Activated CD8-positive, alpha-beta memory T cell treated with anti-CD3 and anti-CD28 coated beads for 36 hours (primary cell): Measurements from ENCODE around the gene POTEC. TPM values are rescaled to one million over a fixed set of nuclear protein-coding genes. Genes with fewer than 3 reads are reported as not detected.
"Not testable (repeated sequence)": the region's sequence is repeated elsewhere in the genome, so short reads cannot be mapped to it uniquely, and the experiment has no call there.

Experiments used
- CTCF ChIA-PET: fragments of 350-600 bp; sonication (Branson Sonifier 250); formaldehyde crosslinking; loops from one replicate; lab custom pipeline; 2021; ENCODE audit warnings: antibody characterized with exemption; lab: Charles Lee
- POLR2A ChIA-PET: fragments of 350-600 bp; sonication (Branson Sonifier 250); formaldehyde crosslinking; loops from one replicate; lab custom pipeline; 2021; ENCODE audit warnings: antibody characterized with exemption; lab: Charles Lee
- total RNA-seq, 2 experiments: library from RNA; stranded (reverse); gene quantifications; one replicate each; pipeline ENCODE4 v1.2.3, GENCODE V29; 2021

POTEC gene
- not detected for total RNA-seq

DNA sequence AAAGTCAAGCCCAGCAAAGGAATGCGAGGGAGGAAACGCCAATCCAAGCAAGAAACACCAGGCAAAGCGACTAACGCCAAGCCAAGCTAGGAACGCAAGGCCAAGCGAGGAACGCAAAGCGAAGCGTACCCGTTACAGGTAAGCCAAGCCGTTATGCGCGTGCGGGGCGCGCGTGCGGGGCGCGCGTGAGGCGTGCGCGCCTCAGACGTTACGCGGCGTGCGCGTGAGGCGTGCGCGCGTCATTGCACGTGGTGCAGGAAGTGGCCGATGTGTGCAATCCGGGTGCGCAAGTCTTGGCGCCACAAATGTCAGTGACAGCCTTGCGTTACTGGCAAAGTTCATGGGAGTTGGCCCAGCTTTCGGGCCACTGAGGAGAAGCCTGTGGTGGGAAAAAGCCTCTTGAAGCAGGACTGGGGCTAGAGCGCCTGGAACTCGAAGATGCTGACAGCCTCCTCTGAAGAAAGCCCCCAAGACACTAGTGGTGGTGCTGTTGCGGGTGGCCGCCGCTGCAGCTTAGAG, at the start of gene POTEC:
Gene POTEC (minus strand): TSS at position 155 of the 519 bp plus-strand sequence. CDS start 454 bp downstream, outside the sequence.
- POLR2A ChIA-PET, CTCF ChIA-PET: not testable (repeated sequence)

DNA sequence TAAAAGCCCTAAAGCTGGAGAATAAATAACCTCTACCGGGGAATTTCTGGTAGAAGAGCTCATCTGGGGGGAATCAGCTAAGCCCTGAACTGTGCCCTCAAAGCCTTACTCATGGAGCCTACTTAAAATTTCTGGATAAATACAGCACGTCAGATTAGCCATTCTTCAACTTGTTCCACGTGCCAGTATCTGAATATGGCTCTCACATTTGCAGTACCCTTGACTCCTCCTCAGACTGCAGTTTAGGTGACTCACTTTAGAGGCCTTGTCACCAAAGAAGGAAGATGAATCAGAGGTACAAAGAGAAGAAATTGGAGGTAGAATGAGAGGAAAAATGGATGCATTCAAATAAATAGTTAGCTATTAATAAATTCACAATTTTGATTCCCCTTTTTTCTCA, 34.6 kb upstream of the POTEC start:
- ChIA-PET CTCF (no interaction called here), POLR2A (no interaction called here)

DNA sequence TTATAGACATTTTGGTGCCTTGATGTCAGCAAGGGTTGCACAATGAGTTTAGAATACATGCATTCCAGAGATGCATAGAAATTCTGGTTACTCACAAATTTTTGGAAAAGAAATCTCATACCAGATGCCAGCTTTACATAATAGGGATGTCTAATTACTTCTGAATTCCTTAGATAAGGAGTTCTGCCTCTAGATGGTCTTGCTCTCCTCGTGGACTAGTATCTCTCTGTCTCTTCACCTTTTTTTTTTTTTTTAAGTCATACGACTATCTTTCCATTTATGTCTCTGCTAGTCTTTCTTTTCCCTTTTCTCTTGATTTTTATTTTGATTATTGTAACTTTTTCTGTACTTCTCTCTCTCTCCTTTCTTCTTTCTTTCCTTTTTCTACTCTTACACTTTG, 16.1 kb upstream of the POTEC start:
- POLR2A ChIA-PET, CTCF ChIA-PET: not testable (repeated sequence)

GRCh38 chr18:14531659-14532058, 11.7 kb downstream of the POTEC start:
- CTCF ChIA-PET, POLR2A ChIA-PET: not testable (repeated sequence)

- CTCF ChIA-PET, POLR2A ChIA-PET: not testable (repeated sequence)
Measured at GRCh38 chr18:14510707-14511106, 32.7 kb downstream of the POTEC start.

DNA sequence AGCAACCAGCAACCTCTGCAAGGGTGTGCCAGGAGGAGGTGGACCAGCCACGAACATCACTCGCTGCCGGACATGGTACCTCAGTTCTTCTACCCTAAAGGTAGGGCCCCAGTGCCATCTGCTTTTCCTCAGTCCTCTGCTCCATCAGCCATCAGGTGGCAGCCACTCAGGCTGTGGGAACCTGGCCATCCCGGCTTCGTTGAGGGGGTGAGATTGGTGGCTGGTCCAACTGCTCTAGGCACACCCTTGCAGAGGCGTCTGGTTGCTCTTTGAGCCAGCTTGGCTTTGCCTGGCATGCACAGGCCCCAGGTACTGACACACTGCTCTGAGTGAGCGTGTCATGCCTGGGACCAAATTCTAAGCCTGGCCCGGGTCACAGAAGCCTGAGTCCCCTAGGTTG, 39.7 kb downstream of the POTEC start:
- CTCF ChIA-PET, POLR2A ChIA-PET: not testable (repeated sequence)

DNA sequence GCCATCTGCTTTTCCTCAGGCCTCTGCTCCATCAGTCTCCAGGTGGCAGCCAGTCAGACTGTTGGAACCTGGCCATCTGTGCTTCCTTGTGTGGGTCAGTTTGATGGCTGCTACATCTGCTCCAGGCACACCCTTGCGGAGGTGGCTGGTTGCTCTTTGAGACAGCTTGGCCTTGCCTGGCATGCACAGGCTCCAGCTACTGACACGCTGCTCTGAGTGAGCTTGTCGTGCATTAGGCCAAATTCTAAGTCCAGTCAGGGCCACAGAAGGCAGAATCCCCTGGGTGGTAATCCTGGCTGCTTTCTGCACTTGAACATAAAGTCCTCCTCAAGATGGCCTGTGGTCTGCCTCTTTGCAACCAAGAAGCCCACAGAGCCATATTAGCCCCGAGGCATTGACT, 41.5 kb downstream of the POTEC start:
- CTCF ChIA-PET, POLR2A ChIA-PET: not testable (repeated sequence)

DNA sequence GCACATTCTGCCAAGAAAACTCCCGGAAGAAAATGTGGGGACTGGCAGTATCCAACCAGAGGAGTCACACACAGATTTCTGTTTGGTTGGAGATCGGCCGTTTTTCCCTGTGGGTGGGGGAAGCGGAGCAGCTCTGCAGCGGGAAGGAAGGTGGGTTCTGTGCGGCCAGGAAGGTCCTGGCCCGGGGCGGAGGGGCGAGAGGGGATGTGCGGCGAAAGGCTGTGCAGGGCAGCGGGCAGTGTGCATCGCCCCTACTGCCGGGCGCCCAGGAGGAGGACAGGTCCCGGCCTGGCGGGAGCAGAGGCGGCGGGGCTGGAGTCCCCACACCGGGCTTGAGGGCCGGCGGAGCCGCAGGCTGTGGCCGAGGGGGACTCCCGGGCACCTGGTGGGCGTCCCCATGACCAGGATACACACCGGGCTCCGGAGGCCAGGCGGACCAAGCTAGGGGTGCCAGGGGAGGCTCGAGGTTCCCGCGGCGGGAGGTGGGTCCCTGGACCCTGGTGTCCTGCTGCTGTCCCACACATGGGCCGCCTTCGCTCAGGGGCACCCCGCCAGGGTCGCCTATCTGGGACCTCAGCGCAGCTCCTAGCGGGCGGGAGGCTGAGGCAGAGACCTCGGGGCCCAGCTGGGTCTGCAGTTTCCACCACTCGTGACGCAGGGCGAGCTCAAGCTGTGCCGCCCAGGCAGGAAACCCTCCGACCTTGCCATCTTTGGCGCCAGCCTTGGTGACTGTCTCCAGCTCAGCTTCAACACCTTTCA, 54.0 kb downstream of the POTEC start:
- POLR2A ChIA-PET, CTCF ChIA-PET: not testable (repeated sequence)

DNA sequence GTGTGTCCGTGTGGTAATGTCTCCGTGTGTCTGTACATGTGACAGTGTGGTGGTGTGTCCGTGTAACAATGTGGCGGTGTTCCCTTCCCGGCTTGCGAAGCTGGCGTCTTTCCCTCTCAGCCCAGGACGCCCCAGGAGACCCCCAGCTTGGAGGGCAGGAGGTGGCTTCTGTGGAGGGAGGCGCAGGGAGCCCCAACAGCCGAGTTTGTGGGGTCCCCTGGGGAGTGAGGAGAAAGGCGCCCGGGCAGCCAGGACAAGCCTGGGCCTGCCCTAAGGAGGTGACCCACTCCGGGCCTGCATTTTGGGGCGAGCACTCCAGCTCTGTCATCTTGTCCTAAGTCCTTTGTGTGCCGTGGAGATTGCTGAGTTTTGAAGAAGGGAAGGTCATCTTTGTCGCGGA, 54.6 kb downstream of the POTEC start:
- CTCF ChIA-PET, POLR2A ChIA-PET: not testable (repeated sequence)

GRCh38 chr18:14486926-14487580, 56.3 kb downstream of the POTEC start:
- POLR2A ChIA-PET, CTCF ChIA-PET: not testable (repeated sequence)

DNA sequence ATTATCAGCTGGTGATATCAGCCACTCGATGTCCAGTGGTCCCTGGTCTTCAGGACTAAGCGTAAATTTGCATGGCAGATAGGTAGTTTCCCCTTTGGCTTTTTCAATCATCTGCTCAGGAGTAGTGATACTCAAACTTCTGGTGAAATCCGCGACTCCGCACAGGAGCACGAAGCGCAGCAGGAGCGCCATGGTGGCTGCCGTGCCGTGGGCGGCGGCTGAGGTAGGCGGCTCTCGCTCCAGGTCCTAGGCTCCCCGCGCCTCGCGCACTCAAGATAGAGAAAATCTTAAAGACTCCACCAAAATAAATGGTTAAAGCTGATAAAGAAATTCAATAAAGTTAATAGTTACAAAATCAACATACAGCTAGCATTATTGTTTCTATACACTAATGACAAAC, 64.3 kb downstream of the POTEC start:
- CTCF ChIA-PET = not testable (repeated sequence)

GRCh38 chr18:14475520-14475919, 67.9 kb downstream of the POTEC start:
- CTCF ChIA-PET, POLR2A ChIA-PET: not testable (repeated sequence)

More for the DNA sequence above, 64.3 kb downstream of the POTEC start:
- POLR2A ChIA-PET = not testable (repeated sequence)

GRCh38 chr18:14474752-14475151, 68.6 kb downstream of the POTEC start:
- CTCF ChIA-PET, POLR2A ChIA-PET: not testable (repeated sequence)

DNA sequence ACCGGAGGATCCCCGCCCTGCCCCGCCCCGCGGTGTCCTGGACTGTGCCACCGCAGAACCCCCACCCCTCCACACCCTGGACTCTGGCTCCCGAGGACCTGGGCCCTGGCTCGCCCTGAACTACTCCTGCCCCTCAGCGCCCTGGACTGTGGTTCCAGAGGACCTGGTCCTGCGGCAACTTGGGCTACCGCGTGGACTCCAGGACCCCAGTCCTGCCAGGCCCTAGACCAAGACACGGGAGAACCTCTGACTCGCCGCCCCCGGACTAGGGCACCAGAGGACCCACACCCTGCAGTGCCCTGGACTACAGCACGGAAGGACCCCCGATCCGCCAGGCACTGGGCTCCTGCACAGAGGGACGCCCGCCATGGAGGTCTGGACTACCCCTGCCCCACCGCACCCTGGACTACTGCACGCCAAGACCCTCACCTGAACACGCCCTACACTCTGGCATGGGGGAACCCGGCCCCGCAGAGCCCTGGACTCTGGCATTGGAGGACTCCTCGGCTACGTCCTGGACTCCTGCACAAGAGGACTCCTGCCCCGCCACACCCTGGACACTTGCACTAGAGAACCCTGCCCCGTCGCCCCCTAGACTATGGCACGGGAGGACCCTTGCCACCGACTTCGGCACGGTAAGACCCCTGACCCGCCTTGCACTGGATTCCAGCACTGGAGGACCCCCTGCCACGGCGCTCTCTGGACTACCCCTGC, 69.2 kb downstream of the POTEC start:
- POLR2A ChIA-PET, CTCF ChIA-PET: not testable (repeated sequence)

DNA sequence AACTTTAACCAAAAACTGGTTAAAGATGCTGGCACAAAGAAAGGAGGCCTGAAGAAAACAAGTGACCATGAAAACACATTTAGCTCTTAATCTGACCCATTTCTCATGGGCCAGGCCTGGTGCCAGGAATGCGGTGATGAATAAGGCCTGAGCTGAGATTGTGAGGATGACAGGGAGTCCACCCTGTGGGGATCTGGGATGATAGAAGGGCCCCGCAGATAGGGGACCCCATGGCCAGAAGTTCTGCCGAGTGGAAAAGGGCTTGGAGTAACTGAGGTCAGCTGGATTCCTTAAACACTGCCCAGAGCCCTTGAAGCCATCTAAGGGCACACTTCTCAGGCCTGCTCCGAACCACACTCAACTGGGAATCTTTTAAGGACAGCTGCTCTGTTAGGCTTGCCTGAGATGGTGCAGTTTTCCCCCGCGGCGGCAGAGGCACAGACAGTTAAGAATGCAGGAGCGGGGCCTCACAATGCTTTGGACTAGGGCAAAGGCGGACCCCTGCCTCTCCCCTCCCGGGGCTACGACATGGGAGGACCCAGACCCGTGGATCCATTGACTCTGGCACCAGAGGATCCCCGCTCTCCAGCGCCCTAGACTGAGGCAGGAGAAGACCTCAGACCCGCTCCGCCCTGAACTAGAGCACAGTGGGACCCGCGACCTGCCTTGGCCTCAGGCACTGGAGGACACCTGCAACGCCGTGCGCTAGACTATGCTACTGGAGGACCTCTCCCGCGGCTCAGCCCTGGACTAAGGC, 70.0 kb downstream of the POTEC start:
- CTCF ChIA-PET, POLR2A ChIA-PET: not testable (repeated sequence)

GRCh38 chr18:14471286-14471685, 72.1 kb downstream of the POTEC start:
- CTCF ChIA-PET, POLR2A ChIA-PET: not testable (repeated sequence)

DNA sequence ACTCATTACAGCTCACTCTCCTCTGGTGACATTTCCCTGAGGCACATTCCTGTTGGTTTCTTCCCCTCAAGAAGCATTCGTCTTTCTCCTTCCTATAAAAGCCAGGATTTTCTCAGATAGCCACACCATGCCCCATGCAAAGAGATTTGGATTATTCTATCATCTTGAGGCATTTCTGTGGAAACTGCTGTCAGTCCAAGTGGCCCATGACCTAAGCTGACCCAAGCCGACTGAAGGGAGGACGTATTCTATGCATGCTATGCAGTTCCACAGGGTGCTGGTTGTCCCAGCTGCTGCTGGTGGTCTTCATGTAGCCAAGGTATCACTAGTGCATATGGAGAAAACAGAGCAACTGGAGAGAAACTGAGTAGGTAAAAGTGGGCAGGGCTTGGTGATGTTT, 73.0 kb downstream of the POTEC start:
- POLR2A ChIA-PET, CTCF ChIA-PET: not testable (repeated sequence)

DNA sequence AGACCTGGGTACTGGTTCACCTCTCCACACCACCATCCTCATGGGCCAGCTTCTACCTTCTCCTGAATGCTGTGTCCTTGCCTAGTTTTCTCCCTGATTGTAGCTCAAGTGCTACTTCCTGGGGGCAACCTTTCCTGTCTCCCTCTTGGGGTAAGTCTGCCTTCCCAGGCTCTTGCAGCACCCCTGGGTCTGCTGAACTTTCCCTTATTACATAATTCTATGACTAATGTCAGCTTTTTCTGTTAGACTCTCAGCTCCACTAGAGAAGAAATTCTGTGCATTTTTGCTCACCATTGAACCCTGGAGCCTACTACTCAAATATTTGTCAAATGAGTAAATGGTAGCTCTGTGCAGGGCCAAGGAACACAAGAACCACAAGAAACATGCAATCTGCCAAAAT, 73.4 kb downstream of the POTEC start:
- CTCF ChIA-PET, POLR2A ChIA-PET: not testable (repeated sequence)

DNA sequence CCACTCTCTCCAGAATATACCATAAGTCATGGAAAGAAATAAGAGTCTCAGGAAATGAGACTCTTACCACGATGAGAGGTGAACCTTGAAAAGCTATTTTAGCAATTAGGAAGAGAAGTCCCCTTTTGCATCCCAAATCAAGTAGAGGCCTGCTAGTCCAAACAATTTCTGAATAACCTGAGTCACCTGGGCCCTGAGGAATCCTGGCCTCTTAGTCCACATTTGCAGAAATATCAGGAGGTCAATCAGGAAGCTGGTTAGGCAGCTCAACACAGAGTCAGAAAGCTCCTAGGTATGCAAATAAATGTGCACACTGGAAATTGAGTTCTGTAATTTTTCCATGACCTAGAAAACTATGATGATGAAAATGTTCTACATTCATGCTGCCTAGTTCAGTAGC, 77.4 kb downstream of the POTEC start:
- CTCF ChIA-PET, POLR2A ChIA-PET: not testable (repeated sequence)
